ENCODE results near the gene NBPF19.
"Not testable (repeated sequence)": the region's sequence is repeated elsewhere in the genome, so short reads cannot be mapped to it uniquely, and the experiment has no call there.

The NBPF19 gene
- 0.33 to 7.4 (median 3.4) reads per million in 9 experiments for total RNA-seq

DNA sequence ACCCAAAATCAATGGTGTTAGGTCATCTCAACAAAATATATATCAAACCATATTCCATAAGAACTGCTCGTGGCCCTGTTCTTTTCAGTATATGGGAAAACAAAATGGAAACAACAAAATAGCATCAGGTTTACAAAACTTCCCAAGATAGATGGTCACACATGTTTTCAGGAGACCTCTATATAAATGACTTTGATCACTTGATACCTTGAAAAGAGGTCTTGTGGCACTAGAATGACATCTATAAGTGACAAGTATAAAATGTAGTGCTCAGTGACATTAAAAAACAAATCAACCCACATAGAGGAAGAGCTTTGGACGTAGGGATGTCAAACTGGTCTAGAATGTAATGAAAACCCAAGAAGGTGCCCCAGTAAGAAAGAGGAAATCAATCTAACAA, at the start of gene NBPF19:
Gene NBPF19, plus strand, starts transcription at position 301 of the 400 bp plus-strand sequence. CDS start 888 bp downstream, outside the sequence.
- H3K27me3 Mint-ChIP-seq; H3K36me3 Mint-ChIP-seq (ENCODE audit: insufficient read depth); H3K4me1 Mint-ChIP-seq (ENCODE audit: low read depth in 2 of 2); H3K9me3 Mint-ChIP-seq; H3K4me3 Mint-ChIP-seq; ATAC-seq (replicated peaks); H3K27ac Mint-ChIP-seq; DNase-seq: not testable (repeated sequence)

GRCh38 chr1:149428317-149428716, 46.5 kb upstream of the NBPF19 start:
- H3K27me3 Mint-ChIP-seq; ATAC-seq (replicated peaks); H3K4me3 Mint-ChIP-seq; H3K9me3 Mint-ChIP-seq; DNase-seq; H3K4me1 Mint-ChIP-seq (ENCODE audit: low read depth in 2 of 2); H3K27ac Mint-ChIP-seq; H3K36me3 Mint-ChIP-seq (ENCODE audit: insufficient read depth): not testable (repeated sequence)

GRCh38 chr1:149445451-149445850, 29.4 kb upstream of the NBPF19 start:
- H3K27ac Mint-ChIP-seq; H3K9me3 Mint-ChIP-seq; DNase-seq; H3K4me3 Mint-ChIP-seq; H3K36me3 Mint-ChIP-seq (ENCODE audit: insufficient read depth); ATAC-seq (replicated peaks); H3K27me3 Mint-ChIP-seq: not testable (repeated sequence)
- H3K4me1 Mint-ChIP-seq (ENCODE audit: low read depth in 2 of 2): peaks cover 6 to 13% of the 10 kb centered on the region in 2 donors

- H3K4me1 Mint-ChIP-seq (ENCODE audit: low read depth in 2 of 2); H3K4me3 Mint-ChIP-seq; ATAC-seq (replicated peaks); H3K27me3 Mint-ChIP-seq; H3K36me3 Mint-ChIP-seq (ENCODE audit: insufficient read depth); H3K9me3 Mint-ChIP-seq; H3K27ac Mint-ChIP-seq; DNase-seq: not testable (repeated sequence)
Observed at GRCh38 chr1:149452196-149452595, 22.6 kb upstream of the NBPF19 start.

GRCh38 chr1:149452652-149453051, 22.2 kb upstream of the NBPF19 start:
- not testable (repeated sequence) for H3K27me3 Mint-ChIP-seq; H3K9me3 Mint-ChIP-seq; H3K36me3 Mint-ChIP-seq (ENCODE audit: insufficient read depth); ATAC-seq (replicated peaks); H3K4me3 Mint-ChIP-seq; H3K4me1 Mint-ChIP-seq (ENCODE audit: low read depth in 2 of 2); H3K27ac Mint-ChIP-seq; DNase-seq

- not testable (repeated sequence) for H3K9me3 Mint-ChIP-seq; H3K4me1 Mint-ChIP-seq (ENCODE audit: low read depth in 2 of 2); H3K27me3 Mint-ChIP-seq; ATAC-seq (replicated peaks)
- peak overlapping the region; percentile 79 for H3K4me3 Mint-ChIP-seq
- H3K36me3 Mint-ChIP-seq (ENCODE audit: insufficient read depth): peaks cover 19% of the 10 kb centered on the region
- peak overlapping the region; percentile 91 to 94 for H3K27ac Mint-ChIP-seq
- DNase-seq: peak; percentile 54 to 63 (median 60)
Observed at GRCh38 chr1:149558350-149558825, 83.5 kb downstream of the NBPF19 start.

GRCh38 chr1:149561806-149562205, 87.0 kb downstream of the NBPF19 start:
- DNase-seq; ATAC-seq (replicated peaks); H3K4me3 Mint-ChIP-seq; H3K27me3 Mint-ChIP-seq; H3K9me3 Mint-ChIP-seq; H3K4me1 Mint-ChIP-seq (ENCODE audit: low read depth in 2 of 2): not testable (repeated sequence)
- Mint-ChIP-seq H3K27ac (peak overlapping the region in 1 of 2 donors; percentile 53), H3K36me3 (ENCODE audit: insufficient read depth) (peaks cover 12% of the 10 kb centered on the region)

- not testable (repeated sequence) for H3K4me1 Mint-ChIP-seq (ENCODE audit: low read depth in 2 of 2); ATAC-seq (replicated peaks); H3K4me3 Mint-ChIP-seq; H3K36me3 Mint-ChIP-seq (ENCODE audit: insufficient read depth); H3K9me3 Mint-ChIP-seq; H3K27ac Mint-ChIP-seq; DNase-seq; H3K27me3 Mint-ChIP-seq
Observed at GRCh38 chr1:149565485-149565884, 90.6 kb downstream of the NBPF19 start.

DNA sequence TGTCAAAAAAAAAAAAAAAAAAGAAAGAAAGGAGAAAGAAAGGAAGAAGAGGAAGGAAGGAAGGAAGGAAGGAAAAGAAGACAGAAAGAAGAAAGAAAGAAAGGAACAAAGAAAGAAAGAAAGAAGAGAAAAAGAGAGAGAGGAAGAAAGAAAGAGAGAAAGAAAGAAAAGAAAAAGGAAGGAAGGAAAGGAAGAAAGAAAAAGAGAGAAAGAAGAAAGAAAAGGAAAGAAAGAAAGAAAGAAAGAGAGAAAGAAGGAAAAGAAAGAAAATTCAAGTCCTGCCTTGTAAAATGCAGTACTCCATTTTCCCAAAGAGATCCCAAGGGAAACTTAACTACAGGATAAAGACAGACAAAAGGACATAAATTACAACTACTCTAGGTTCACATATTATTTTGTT, 97.9 kb downstream of the NBPF19 start:
- H3K27ac Mint-ChIP-seq; ATAC-seq (replicated peaks); H3K9me3 Mint-ChIP-seq; H3K4me1 Mint-ChIP-seq (ENCODE audit: low read depth in 2 of 2); H3K27me3 Mint-ChIP-seq; H3K36me3 Mint-ChIP-seq (ENCODE audit: insufficient read depth); DNase-seq; H3K4me3 Mint-ChIP-seq: not testable (repeated sequence)

DNA sequence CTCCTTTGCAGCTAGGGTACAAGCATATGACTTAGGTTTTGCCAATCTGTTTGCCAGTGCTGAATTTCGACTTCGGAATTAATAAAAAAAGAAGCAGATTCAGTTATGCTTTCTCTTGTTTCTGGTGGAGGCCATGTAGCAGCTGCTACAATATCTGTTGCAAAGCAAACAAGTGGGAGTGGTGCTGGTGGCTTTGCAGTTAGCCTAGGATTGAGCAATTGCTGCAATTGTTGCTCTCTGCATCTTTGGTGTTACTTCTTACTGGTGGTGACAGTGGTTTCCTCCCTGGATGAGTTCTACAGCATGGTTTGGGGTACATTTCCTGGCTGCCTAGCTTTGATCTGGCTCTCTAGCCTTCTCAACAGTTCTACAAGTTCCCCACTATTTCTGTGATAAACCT, 110.7 kb downstream of the NBPF19 start:
- not testable (repeated sequence) for H3K27ac Mint-ChIP-seq; H3K27me3 Mint-ChIP-seq; H3K36me3 Mint-ChIP-seq (ENCODE audit: insufficient read depth); H3K9me3 Mint-ChIP-seq; H3K4me1 Mint-ChIP-seq (ENCODE audit: low read depth in 2 of 2); ATAC-seq (replicated peaks); H3K4me3 Mint-ChIP-seq
- DNase-seq: peak; percentile 53 to 60 (median 55)
